ENCODE results near the gene DOK3.

Gene DOK3

GRCh38 chr5:177462021-177462670 lies 47.5 kb downstream of the DOK3 start:
- peak; percentile 77 for DNase-seq

DNA sequence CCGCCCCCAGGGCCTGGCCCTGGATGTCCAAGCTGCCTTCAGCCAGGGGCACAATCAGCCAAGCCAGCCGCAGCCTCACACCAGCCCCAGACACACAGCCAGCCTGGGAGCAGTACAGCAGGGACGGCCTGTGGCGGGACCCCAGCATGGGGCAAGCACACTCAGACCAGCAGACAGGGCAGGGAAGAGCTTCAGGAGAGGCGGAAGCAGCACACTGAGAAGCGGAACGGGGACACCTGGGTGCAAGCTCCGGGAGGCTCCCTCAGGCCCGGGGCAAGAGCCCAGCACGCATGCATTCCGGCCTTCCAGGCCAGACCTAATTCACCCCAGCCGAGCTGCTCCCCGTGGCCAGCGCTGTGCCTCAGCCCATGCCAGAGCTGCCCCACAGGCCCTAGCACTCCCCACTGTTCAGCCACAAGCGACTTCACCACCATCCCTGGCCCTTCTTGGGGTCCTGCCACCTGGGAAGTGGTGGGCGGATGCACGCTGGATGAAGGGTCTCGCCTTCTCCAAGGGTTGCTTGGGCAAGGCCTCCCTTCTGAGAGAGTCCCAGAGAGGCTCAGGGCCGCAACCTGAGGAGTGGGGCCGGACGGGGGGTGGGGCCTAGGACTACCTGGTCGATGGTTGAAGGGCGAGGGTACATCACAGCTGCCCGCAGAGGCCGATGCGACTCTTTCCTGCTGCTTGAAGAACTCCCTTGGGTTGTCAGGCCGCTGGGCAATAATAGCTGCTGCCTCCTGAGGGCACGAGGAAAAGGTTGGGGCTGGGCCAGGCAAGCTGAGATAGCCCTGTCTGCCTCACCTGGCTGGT lies 49.6 kb downstream of the DOK3 start:
- no peak for DNase-seq

GRCh38 chr5:177459357-177459756 lies 50.3 kb downstream of the DOK3 start:
- DNase-seq = no peak

DNA sequence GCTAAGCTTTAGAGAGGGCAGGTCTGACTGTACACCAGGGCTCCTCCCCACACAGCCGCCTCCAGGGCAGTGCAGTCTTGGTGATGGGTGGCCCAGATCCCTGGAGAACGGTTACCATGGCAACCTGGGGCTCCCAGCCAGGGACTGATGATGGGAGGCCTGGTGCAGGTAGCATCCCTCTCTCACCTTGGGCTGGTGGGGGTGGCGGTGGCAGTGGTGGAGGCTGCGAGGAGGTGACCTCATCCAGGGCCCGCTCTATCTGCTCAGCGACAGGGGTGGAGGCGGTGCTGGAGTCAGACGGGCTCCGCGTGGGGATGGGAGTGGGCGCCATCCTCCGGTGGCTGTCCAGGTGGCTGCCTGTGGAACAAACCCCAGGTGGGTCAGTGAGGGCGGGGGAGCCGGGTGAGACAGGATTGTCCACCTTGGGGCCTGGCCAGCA lies 50.7 kb downstream of the DOK3 start:
- no peak for DNase-seq

- DNase-seq = no peak
These were observed 51.6 kb downstream of the DOK3 start for GRCh38 chr5:177457852-177458681.

- DNase-seq = peak; percentile 97
These were observed 52.4 kb downstream of the DOK3 start for GRCh38 chr5:177456976-177457851.

DNA sequence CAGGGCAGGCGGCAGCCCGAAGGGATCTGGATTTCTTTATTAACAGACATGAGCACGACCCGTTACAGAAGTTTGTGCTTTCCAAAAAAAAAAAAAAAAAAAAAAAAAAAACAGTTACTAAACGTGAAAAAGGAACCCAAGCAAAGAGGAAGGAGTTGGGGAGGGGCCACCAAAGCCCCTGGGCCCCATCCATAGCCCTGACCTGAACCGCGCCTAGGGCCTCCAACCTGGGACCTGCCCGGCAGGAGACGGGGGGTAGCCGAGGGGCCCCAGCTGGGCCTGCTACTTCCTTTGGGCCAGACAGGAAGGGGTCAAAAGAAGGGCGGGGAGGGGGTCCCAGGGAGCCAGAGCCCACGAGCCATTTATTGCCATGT lies 53.0 kb downstream of the DOK3 start:
- DNase-seq = no peak

- DNase-seq = peak; percentile 85
These were observed 53.7 kb downstream of the DOK3 start for GRCh38 chr5:177455661-177456590.

- peak; percentile 32 for DNase-seq
These were observed 54.5 kb downstream of the DOK3 start for GRCh38 chr5:177455036-177455660.

DNA sequence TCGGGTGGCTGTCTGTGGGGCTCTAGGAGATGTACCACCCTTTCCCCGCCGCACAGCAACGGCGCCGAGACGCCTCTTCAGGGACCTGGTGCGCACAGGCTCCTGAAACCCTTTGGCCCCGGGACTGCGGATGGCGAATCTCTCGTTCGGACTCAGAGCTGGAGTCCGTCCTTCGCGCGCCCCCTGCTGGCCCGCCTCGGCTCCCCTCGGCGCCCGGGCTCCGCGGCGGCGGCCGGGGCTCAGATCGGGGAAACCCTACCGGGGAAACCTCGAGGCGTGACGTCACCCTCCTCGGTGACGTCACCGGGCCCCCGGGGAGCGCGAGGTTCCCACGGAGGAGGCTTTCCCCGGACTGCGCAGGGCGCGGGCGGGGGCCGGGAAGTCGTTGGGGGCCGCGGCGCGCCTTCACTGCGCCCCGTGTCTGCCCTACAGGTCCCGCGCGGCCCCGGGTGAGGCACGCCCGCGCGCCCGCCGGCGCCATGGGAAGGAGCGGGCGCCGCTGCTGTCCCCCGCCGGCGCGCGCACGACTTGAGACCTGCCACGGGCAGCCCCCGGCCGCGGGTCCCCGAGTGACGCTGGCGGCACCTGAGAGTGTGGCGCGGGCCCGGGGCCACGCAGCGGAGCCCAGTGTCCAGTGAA lies 55.1 kb downstream of the DOK3 start:
- DNase-seq = peak; percentile 87

- DNase-seq = no peak
These were observed 55.7 kb downstream of the DOK3 start for GRCh38 chr5:177453852-177454396.

DNA sequence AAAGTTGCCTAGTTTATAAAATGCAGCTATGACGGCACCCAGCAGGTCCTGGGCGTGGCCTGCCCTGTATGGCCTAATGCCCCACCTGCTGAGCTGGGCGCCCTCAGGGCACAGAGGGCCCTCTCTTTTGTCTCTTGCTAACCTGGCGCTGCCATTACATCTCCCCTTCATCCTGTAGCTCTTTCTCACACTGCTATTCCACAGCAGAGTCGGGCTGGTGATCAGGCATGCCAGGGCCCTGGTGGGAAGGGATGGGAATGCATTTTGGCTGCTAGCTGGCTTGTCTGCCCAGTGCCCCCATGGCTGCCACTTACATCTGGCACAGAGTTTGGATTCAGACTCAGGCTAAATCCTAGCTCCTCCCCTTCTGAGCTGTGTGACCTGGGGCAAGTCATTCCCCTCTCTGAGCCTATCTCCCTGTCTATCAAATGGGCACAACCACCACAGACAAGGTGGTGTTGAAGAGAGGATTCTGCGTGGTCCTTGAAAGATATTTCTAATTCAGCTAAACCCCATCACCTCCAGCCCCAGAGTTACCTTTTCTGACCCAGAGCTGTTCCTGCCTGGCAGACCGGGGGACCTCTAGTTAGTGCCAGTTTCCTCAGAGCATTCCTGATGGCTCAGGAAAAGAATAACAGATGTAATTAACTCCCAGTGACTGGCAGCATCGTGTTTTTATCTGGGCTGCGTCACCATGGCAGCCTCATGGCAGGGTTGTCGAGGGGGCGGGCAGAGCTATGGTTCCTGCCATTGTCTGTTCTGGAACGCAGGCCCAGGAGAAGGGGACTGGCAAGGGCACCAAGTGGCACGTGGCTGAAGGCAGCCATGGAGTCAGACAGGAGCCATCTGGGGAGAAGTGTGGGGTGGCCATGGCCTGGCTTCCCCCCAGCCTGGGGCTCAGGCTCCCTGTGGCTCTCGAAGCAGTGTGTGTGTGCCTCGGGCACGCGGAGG lies 56.7 kb downstream of the DOK3 start:
- no peak for DNase-seq

Data from inflammatory macrophage treated with lipopolysaccharide for 4 hours (primary cell).